Suprapubic skin (tissue), 3 donors: ENCODE measurements around the gene ZNF124.

Source experiments
- CTCF ChIP-seq, 2 donors: fragments of 200-600 bp in 1 of 2; fragments of 450-650 bp in 1 of 2; sonication (generic) in 1 of 2; IDR thresholded peaks; one replicate each; pipeline ENCODE4 v1.5.1; 2016 to 2019; ENCODE audit warnings: antibody characterized with exemption in 2 of 2, mild to moderate bottlenecking in 1 of 2, moderate library complexity in 1 of 2
- POLR2A ChIP-seq, 2 donors: fragments of 450-650 bp; IDR thresholded peaks; one replicate each; pipeline ENCODE4 v1.6.1; 2017; ENCODE audit warnings: antibody characterized with exemption in 2 of 2, mild to moderate bottlenecking in 2 of 2, moderate library complexity in 2 of 2

- TF ChIP-seq POLR2A (IDR thresholded peaks at IDR 0.05) (no peak), CTCF (IDR thresholded peaks at IDR 0.05) (no peak)
These were observed 58.7 kb downstream of the ZNF124 start for GRCh38 chr1:247113094-247113497.
